Measurements from ENCODE around the gene OMP.

Gene OMP

GRCh38 chr11:77100166-77101042 lies 2.2 kb upstream of the OMP start:
- FAIRE-seq, result no peak
- no peak for TF ChIP-seq CTCF (IDR thresholded peaks at IDR 0.05; ENCODE audit: insufficient read depth, missing control alignments)
- DNase-seq (ENCODE audit: insufficient read length, low spot score), result no peak

DNA sequence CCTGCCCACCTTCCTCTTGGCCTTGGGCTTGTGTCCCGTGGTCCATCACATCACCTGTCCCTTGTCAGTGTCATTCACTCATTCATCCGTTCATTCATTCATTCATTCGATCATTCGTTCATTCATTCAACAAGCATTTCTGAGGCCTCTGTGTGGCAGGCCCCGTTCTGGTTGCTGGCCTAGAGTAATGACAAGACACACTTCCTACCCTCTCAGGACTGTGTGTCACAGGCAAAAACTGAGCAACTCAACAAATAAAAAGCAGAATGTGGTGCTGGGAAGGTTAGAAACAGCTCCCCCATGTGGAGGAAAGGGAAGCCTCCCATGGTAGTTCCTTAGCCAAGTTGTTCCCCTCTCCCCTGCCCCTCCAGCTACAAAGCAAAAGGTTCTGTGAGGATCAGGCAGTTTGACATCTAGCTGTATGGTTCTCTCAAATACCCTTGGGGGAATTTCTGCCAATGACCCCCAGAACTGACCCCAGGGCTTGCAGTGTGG lies 1.6 kb upstream of the OMP start:
- DNase-seq (ENCODE audit: insufficient read length, low spot score), result no peak
- no peak for TF ChIP-seq CTCF (IDR thresholded peaks at IDR 0.05; ENCODE audit: insufficient read depth, missing control alignments)
- FAIRE-seq, result no peak

GRCh38 chr11:77103319-77103718 lies 679 bp downstream of the OMP start:
- DNase-seq (ENCODE audit: insufficient read length, low spot score), result no peak
- FAIRE-seq, result no peak
- TF ChIP-seq CTCF (IDR thresholded peaks at IDR 0.05; ENCODE audit: insufficient read depth, missing control alignments), result no peak

DNA sequence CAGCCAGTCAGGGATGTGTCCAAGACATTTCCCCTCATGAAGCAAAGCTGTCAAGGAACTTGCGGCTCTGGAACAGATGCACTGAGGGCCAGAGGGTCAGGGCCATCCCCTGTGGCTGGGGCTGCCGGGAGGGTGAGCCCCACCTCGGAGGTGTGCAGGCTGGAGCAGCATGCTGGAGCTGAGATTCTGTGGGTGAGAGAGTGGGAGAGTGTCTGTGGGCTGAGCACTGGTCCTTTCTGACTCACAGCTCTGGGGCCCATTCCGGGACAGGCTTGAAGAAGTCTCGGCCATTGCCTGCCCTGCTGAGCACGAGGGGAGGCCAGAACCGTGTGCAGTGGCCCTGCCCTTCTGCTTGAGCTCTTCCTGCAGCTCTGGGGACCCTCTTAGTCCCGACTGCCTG lies 2.1 kb downstream of the OMP start:
- TF ChIP-seq CTCF (IDR thresholded peaks at IDR 0.05; ENCODE audit: insufficient read depth, missing control alignments), result no peak
- FAIRE-seq (no peak), DNase-seq (ENCODE audit: insufficient read length, low spot score) (no peak)

DNA sequence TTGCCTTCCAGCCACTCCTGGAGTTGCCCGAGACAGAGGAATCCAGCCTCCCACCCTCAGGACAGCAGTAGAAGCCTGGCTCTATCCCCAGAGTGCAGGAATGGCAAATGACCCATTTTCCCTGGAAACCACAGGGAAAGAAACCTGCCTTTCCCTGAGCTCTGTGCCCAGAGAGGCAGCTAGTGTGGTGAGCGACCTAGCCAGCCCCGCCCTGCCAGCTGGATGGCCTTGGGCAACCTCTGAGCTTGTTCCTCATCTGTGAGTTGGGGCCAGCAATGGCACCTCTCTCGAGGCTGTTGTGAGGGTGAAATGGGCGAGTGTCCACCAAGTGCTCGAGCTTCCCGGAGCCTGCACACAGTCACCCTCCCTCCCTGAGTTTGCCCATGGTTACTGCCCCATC lies 3.7 kb downstream of the OMP start:
- FAIRE-seq (no peak), DNase-seq (ENCODE audit: insufficient read length, low spot score) (no peak)
- no peak for TF ChIP-seq CTCF (IDR thresholded peaks at IDR 0.05; ENCODE audit: insufficient read depth, missing control alignments)

GRCh38 chr11:77106759-77107158 lies 4.1 kb downstream of the OMP start:
- DNase-seq (ENCODE audit: insufficient read length, low spot score) (no peak), FAIRE-seq (no peak)
- no peak for TF ChIP-seq CTCF (IDR thresholded peaks at IDR 0.05; ENCODE audit: insufficient read depth, missing control alignments)

DNA sequence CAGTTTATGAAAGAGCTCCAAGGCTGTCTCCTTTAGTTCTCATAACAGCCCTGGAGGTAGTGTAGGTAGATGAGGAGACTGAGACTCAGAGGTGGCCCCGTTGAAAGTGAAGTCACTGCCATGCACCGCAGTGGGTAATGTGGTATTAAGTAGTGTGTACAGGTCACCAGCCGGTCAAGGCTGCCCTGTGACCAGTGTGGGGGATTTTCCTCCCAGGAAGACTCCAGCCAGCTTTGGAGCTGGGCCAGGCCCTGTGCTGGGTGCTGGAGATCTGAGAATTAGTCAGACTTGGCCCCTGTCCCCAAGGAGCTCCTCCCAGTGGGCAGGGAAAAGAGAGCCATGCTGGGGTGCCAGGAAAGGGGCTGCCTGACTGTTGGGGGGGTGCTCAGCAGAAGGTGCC lies 5.3 kb downstream of the OMP start:
- DNase-seq (ENCODE audit: insufficient read length, low spot score), result no peak
- no peak for FAIRE-seq
- TF ChIP-seq CTCF (IDR thresholded peaks at IDR 0.05; ENCODE audit: insufficient read depth, missing control alignments), result no peak

Data from D721Med (cell line).